HG02884 (cell line): Measurements from ENCODE around the gene DNAL4.
"Not testable (repeated sequence)": the region's sequence is repeated elsewhere in the genome, so short reads cannot be mapped to it uniquely, and the experiment has no call there.

ENCODE experiments used
- ATAC-seq: cut with Tn5 transposase; IDR thresholded peaks from one replicate; pipeline ENCODE4 v1.9.1; 2021; ENCODE audit warnings: mild to moderate bottlenecking, moderate library complexity; ENCODE audit not compliant: unreplicated experiment

The DNAL4 gene

DNA sequence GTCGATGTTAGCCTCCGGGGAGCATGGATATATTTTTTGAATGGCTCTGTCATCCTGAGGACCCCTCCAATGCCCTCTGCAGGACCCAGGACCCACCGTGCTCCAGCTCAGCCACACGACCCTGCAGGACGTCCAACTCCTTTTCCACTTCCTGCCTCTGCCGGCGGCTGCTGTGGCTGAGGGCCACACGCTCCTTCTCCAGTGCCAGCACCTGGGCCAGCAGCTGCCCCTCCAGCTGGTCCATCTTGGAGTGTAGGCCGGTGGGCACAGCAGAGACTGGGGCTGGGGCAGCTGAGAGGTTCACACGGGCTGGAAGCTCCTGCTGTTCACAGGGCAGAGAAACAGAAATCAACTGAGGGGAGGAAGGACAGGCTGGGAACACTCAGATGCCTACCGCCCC is 34.2 kb upstream of the DNAL4 start:
- no peak for ATAC-seq

DNA sequence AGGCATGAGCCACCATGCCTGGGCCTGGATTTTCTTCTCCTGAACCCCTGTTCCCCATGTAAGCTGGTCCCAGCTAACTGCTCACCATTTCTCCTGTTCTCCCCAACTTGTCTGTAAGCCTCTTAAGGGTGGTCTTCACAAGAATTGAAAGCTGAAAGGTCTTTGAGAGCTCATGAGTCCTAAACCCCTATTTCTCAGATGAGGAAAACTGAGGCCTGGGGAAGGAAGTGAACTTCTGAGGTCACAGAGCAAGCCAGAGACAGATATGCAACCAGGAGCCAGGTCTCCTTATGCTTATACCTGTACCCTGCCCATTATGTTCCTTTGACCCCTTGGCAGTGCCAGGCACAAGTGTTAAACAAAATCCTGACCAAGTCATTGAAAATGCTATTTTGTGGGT is 33.6 kb upstream of the DNAL4 start:
- ATAC-seq = no peak

GRCh38 chr22:38826801-38827200 is 32.9 kb upstream of the DNAL4 start:
- ATAC-seq = no peak

DNA sequence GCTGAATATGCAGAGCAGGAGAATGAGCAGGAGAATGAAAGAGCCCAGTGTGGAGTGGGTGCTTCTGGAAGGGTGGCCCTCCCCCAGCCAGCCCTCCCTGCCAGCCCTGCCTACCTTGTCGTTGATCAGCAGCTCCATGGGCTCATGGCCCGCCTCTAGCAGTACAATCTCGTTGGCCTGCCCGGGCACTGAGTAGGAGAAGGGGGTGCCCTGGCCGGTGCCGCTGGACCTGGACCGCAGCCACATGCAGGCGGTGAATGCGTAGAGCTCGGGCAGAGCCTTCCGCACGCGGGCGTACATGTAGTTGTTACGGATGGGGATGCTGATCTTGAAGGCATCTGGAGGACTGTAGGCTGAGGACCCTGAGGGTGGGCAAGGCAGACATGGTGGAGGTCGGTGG is 32.4 kb upstream of the DNAL4 start:
- no peak for ATAC-seq

DNA sequence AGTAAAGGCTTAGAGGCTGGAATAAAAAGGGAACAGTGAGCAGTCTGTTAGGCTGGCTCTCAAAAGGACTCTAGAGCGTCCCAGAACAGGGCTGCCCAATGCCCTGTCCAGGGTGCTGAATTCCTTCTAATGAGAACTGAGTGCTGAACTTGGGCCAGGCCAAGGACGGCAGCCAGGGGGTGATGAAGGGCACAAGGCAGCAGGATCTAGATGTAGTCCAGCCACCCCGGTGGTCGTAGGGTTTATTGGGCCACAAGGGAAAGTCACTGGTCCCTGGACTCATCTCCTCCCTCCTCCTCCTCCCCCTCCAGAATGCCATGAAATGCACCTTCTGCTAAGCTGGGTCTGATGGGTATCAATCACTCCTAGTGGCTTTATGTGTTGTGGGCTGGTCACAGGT is 30.6 kb upstream of the DNAL4 start:
- ATAC-seq = no peak

DNA sequence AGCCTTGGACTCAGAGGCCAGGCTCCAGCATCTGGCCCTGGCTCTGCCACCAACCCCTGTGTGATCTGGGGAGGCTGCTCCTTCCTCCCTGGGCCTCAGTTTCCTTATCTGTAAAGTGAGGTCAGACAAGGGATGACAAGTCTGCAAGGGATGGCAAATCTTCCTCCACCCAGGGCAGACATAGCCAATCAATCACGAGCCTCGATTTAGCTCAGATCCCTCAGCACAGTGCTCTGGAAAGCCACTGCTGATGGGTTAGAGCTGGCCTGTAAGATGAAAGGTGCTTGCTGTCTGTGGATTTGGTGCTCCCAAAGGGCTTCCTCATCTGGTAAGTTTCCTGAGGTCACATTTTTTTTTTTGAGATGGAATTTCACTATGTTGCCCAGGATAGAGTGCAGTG is 29.7 kb upstream of the DNAL4 start:
- no peak for ATAC-seq

- no peak for ATAC-seq
These were observed 29.1 kb upstream of the DNAL4 start for GRCh38 chr22:38823076-38823475.

DNA sequence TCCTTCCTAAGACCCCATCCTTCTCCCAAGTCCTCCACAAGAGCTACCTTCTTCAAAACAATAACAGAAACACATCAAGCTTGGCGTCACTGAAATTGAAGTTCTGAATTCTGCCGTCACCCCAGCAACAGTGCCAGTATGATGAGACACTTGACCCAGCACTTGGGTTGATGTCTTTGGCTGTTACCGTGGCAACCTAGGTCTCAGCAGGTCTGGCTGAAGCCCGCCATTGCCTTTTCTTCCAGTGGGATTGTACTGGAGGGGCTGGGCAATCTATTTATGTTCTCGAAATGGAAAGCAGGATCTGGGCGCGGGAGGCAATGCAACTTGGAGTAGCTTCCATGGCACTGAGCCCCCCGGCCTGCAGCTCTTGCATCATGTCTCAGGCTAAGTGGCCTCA is 26.1 kb upstream of the DNAL4 start:
- ATAC-seq = no peak

DNA sequence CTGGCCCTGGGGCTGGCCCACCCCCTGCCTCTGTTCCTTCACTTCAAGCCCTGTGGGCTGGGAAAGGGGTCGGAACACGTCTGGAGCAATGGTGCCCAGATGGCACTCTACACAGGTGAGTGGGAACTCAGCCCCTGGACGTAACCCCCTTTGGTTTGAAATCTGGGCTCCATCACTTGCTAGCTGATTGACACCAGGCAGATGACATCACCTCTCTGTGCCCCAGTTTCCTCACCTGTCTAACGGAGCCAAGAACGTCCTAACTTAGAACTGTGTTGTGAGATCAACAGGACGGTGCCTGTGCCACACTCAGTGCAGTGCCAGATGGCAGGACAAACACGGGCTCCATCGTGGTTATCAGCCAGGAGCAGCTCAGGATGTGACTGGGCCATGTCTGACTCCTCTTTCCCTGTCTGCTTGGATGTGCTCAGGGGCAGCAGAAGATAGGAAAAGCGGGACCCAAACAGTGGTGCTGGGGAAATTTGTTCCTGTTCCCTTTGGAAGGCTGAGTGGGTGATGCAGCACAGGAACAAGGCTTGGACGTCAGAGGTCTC is 25.5 kb upstream of the DNAL4 start:
- ATAC-seq = no peak

- ATAC-seq = no peak
These were observed 23.3 kb upstream of the DNAL4 start for GRCh38 chr22:38817196-38817595.

DNA sequence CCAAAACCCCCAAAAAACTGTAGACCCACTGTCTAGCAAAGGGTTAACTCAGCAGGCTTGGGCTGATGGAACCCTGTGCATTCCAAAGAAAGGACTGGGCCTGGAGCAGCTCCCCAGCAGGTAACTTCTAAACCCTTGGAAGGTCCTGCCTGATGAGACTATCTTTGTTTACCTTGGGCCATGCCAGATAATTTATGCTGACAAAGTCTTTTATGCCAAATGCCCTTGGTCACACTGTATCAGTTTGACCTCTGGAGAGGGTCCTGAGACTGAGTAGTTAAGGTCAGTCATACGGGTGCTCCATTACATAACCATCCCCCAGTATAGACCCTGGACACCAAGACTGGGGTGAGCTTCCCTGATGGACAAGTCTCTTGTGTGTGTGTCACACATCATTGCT is 21.9 kb upstream of the DNAL4 start:
- ATAC-seq = no peak

- no peak for ATAC-seq
These were observed 17.3 kb upstream of the DNAL4 start for GRCh38 chr22:38811241-38811640.

DNA sequence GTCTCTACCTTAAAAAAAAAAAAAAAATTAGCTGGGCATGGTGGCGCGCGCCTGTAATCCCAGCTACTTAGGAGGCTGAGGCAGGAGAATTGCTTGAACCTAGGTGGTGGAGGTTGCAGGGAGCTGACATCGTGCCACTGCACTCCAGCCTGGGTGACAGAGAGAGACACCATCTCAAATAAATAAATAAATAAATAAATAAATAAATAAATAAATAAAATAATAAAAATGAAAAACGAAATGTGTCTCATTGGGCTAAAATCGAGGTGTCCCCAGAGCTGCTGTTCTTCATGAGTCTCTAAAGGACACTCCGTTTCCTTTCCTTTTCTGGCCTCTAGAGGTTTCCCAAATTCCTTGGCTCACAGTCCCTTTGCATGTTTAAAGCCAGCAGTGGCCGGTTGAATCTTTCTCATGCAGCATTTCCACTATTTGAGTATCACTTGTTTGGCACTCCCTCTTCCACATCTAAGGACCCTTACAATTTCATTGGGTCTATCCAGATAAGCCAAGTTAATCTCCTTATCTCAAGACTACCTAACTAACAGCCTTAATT is 11.2 kb upstream of the DNAL4 start:
- not testable (repeated sequence) for ATAC-seq

DNA sequence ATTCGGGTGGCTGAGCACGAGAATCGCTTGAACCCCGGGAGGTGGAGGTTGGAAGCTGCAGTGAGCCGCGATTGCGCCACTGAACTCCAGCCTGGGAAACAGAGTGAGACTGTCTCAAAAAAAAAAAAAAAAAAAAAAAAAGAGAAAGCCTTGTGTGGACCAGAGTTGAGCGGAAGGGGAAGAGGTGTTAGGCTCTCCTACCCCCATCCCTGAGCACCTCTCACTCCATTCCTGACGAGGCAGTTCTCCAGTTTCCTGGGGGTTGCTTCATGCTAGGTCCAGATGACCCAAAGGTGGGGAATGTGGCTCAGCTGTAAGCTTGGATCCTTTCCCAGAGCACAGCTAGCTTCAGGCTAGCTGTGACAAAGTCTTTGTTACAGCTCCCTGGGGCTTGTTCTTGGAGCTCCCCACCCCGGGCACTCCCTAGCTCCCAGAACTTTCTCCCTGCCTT is 8.8 kb upstream of the DNAL4 start:
- ATAC-seq = no peak

DNA sequence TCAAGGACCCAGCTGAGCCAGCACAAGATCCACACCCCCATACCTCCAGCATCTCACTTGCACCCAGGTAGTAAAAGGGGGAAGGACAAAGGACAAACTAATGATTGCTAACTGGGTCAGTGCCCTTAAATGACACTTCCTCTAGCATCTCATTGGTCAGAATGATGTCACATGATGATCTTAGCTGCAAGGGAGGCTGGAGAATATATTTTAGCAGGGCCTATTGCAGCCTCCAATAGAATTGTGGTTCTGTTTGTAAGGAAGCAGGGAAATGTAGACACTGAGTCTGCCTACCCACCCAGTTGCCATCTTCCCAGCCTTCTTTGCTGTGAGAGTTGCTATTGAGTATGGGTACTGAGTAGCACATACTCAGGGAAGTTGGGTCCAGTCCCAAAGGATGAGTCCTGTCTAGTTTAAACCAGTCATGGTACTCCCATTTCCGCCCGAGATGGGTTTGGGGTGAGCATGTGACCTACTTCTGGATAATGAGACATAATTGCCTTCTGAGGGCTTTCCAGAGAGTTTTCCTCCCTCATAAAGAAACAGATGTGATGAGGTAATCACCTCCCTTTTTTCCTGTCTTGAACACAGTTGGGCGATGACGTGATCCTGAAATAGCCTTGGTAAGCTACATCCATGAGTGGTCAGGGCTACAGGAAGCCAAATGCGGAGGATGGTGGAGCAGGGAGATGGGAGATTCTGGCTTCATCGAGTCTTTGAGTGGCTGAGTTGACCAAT is 5.5 kb upstream of the DNAL4 start:
- ATAC-seq = no peak

- ATAC-seq = no peak
These were observed 4.6 kb upstream of the DNAL4 start for GRCh38 chr22:38798496-38798895.

DNA sequence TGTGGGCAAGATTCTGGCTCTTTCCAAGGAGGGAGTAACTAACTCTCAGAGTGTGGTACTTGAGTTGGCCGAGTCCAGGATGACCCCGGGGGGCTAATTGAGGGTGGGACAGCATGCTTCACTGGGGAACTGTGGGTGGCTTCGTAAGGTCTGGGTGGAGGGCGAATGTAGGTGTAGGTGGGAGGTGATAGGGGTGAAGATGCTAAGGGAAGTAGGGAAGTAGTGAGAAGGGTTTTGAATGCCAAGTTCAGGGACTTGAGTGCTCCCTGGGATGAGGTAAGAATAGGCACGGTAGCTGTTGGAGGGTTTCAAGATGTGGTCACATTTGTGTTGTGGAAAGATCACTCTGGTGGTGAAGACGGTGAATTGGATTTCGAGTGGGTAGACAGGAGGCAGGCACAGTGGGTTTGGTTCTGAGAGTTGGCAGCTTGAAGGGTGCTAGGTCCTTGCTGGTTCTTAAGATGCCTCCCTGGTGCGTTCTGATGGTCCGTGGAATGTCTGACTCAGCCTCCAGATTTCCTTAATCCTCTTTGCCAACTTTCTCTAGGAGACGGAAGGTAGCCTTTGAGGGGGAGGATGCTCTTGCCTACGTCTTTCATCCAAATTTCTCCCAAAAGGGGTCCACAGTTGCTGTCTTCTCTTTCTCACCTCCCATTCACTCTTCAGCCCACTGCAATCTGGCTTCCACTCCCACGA is 2.5 kb upstream of the DNAL4 start:
- no peak for ATAC-seq

DNA sequence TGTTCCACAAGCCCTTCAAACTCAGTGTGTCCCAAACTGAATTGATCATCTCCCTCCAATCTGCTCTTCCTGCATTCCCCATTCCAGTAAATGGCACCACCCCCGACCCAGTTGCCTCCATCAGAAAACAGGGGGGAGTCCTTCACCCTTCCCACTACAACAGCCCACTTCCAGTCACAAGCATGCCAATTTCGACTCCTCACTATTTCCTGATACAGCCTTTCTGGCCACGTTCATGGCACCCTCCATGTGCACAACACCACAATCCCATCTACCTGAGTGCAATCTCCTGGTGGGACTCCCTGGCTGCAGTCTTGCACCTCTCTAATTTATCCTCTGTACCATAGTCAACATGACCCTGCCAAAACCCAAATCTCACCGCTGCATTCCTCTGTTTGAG is 1.6 kb upstream of the DNAL4 start:
- no peak for ATAC-seq

GRCh38 chr22:38793317-38793716 is 626 bp downstream of the DNAL4 start:
- ATAC-seq = no peak

GRCh38 chr22:38792833-38793232 is 1.1 kb downstream of the DNAL4 start:
- no peak for ATAC-seq

GRCh38 chr22:38789606-38790005 is 4.3 kb downstream of the DNAL4 start:
- no peak for ATAC-seq

GRCh38 chr22:38788846-38789245 is 5.1 kb downstream of the DNAL4 start:
- no peak for ATAC-seq
